Astrocyte of the spinal cord (primary cell): Measurements from ENCODE around the gene LDLRAD4.

Experiments used
- DNase-seq: peaks from one replicate; pipeline ENCODE4 v3.0.0; 2011; ENCODE audit warnings: low read depth, low spot score
- H3K4me3 ChIP-seq: 2 replicates; pipeline ENCODE4 v1.5.1; 2011; ENCODE audit warnings: low read depth, mild to moderate bottlenecking, low read length, moderate library complexity
- in situ Hi-C: cut with HindIII; loops from 2 replicates; pipeline ENCODE4 v1.10.0; 2017; ENCODE audit warnings: low sequenced_read_pairs
- TF ChIP-seq, protein P1 (sequence below): IDR thresholded peaks from 2 replicates; pipeline ENCODE4 v1.5.1; 2012; ENCODE audit warnings: low read depth, mild to moderate bottlenecking, low read length, inconsistent platforms

LDLRAD4 gene

DNA sequence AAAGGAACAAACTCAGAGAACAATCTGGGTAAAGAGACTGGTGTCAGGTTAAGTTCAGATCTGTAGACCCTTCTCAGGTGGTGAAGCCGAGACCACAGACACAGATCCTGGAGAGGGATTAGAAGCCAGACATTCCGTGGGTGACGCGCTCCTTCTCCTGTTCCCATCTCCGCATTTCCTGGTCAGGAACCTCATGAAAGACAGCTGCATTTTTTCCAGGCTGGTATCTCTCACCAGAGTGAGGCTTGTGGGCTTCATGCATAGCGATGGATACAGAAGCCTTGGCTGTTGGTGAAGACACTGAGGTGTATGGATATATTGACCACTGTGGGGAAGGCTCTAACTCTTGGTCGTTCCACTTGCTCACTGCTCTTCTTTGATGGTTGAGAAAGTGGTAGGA, 355.2 kb downstream of the LDLRAD4 start:
- TF ChIP-seq, protein P1, sequence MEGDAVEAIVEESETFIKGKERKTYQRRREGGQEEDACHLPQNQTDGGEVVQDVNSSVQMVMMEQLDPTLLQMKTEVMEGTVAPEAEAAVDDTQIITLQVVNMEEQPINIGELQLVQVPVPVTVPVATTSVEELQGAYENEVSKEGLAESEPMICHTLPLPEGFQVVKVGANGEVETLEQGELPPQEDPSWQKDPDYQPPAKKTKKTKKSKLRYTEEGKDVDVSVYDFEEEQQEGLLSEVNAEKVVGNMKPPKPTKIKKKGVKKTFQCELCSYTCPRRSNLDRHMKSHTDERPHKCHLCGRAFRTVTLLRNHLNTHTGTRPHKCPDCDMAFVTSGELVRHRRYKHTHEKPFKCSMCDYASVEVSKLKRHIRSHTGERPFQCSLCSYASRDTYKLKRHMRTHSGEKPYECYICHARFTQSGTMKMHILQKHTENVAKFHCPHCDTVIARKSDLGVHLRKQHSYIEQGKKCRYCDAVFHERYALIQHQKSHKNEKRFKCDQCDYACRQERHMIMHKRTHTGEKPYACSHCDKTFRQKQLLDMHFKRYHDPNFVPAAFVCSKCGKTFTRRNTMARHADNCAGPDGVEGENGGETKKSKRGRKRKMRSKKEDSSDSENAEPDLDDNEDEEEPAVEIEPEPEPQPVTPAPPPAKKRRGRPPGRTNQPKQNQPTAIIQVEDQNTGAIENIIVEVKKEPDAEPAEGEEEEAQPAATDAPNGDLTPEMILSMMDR, result no peak

DNA sequence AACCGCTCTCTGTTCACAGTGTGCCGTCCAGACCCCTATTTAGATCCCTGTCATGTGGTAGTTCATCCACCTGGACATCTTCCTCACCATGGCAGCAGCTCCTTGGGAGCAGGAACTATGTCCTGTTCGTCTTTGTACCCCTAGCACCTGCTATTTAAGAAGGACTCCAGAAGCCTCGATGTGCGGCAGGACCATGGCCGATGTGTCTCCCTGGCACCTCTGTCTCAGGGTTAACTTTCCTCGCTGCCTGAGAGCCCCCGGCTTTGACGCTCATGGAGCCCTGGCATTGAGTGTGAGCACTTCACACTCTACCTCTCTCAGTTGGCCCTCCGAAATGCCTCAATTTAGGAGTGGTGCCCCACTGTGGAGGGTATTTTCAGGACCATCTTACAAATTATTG, 355.8 kb downstream of the LDLRAD4 start:
- in situ Hi-C loops, result no loop called here
- TF ChIP-seq, protein P1, result no peak
- no peak overlapping the region for H3K4me3 ChIP-seq
- no peak for DNase-seq

More for the DNA sequence above, 355.2 kb downstream of the LDLRAD4 start:
- in situ Hi-C loops, result no loop called here
- no peak for DNase-seq
- H3K4me3 ChIP-seq, result no peak overlapping the region

DNA sequence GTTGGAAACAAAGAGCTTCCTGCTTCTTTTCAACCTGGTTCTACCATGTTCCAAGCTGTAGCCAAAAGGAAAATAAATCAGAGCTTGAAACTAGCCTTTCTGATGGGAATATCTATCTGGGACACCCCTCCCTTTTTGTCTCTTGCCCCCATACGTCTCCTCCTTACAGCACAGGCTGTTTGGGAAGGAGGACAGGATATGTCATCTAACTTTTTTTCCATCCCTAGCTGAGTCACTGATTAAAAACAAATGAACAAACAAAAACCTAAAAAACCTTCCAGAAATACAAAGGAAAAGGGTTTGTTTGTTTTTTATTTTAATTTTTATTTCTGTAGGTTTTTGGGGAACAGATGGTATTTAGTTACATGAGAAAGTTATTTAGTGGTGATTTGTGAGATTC, 356.2 kb downstream of the LDLRAD4 start:
- TF ChIP-seq, protein P1, result no peak
- in situ Hi-C loops, result no loop called here
- no peak overlapping the region for H3K4me3 ChIP-seq
- DNase-seq, result no peak

DNA sequence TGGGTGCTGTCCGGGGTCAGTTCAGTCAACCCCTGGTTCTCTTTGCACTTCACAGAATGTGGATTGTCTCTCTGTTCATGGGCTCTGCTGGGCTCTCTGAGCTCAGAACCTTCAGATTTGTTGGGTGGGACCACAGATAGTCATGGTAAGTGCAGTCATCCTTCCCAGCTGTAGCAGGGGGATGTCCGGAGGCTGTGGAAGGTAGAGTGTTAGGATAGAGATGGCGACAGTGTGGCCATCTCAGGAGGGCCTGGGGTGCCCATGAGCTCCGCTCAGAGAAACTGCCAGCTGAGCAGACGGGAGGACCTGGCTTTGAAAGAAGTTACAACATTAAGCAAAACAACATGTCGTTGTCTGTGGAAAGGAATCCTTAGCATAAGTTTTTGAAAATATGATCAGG, 358.0 kb downstream of the LDLRAD4 start:
- TF ChIP-seq, protein P1, result no peak
- in situ Hi-C loops, result no loop called here
- H3K4me3 ChIP-seq, result no peak overlapping the region

DNA sequence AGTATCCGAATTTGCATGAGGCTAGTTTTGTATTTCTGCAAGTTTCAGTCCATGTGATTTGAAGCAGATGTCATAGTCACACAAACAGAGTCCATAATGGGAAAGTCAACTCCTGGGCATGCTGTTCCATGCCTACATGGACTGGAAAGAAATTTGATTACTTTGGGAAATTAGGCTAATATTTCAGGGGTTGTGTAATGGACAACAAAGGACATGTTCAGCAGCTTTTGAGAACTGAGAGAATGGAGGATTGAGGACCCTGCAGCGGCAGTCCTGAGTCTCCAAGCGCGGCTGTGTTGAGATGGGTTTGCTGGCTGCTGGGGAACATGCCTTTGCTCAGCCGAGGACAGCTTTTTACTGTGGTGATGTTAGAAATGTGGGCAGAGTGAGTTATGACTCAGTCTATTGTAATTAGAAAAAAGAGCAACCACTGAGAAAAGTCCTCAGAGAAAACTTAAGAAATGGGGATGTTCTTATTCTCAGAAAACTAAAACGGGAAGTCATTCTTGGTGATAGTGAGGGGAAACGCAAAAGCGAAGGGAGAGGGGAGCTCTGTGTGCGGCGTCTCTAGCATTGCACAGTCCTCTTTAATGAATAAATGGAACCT, 358.6 kb downstream of the LDLRAD4 start:
- TF ChIP-seq, protein P1, result no peak
- DNase-seq, result peak; percentile 51
- in situ Hi-C loops, result no loop called here
- no peak overlapping the region for H3K4me3 ChIP-seq

More for the DNA sequence above, 358.0 kb downstream of the LDLRAD4 start:
- no peak for DNase-seq

DNA sequence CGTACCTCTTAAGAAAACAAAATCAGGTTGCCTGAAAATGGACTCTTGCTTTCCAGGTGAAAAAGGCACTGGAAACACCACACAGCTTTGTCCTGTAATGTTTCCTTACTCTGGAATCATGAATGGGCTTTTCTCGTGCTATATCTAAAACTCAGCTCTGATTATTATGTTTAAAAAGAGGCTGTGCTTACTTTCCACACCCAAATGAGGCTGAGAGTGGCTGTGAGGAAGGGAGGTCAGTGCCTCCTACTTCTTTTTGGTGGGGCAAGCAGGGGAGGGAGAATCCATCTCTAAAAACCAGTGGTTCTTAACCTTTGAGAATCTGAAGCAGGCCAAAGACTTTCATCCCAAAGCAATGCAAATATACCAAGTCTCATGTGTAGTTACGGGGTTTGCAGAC, 359.2 kb downstream of the LDLRAD4 start:
- TF ChIP-seq, protein P1, result no peak
- in situ Hi-C loops, result no loop called here
- no peak for DNase-seq
- no peak overlapping the region for H3K4me3 ChIP-seq
